Natural killer cell (primary cell): ENCODE measurements around the gene HOXA10. TPM values are rescaled to one million over a fixed set of nuclear protein-coding genes. Genes with fewer than 3 reads are reported as not detected.

Source experiments
- ATAC-seq, 3 donors: fragments of 150-1000 bp in 2 of 3; fragments of 200-7000 bp in 1 of 3; cut with Tn5 transposase; 1 replicate in 1 of 3; 2 replicates in 2 of 3; pipeline ENCODE4 v1.10.0; 2021; ENCODE audit warnings: mild to moderate bottlenecking in 2 of 3, moderate library complexity in 2 of 3
- DNase-seq, 2 donors: peaks; one replicate each; pipeline versions ENCODE4 v3.0.0 to v3.0.0-alpha.2; 2013 to 2021; ENCODE audit warnings: mixed read lengths in 1 of 2
- H3K27ac ChIP-seq: one replicate; pipeline ENCODE4 v1.5.1; 2013; ENCODE audit warnings: mild to moderate bottlenecking, low read length
- H3K27me3 ChIP-seq: one replicate; pipeline ENCODE4 v1.6.1; 2013; ENCODE audit warnings: low read length; ENCODE audit not compliant: control insufficient read depth, insufficient read depth
- H3K36me3 ChIP-seq: one replicate; pipeline ENCODE4 v1.6.1; 2013; ENCODE audit warnings: low read length; ENCODE audit not compliant: control insufficient read depth, insufficient read depth
- H3K4me1 ChIP-seq: one replicate; pipeline ENCODE4 v1.6.1; 2013; ENCODE audit warnings: low read length; ENCODE audit not compliant: control insufficient read depth, insufficient read depth
- H3K4me3 ChIP-seq: one replicate; pipeline ENCODE4 v1.5.1; 2013; ENCODE audit warnings: low read length
- H3K9me3 ChIP-seq: one replicate; pipeline ENCODE4 v1.6.1; 2013; ENCODE audit warnings: low read length; ENCODE audit not compliant: control insufficient read depth, insufficient read depth
- H3K27ac Mint-ChIP-seq, 2 donors: one replicate each; pipeline ENCODE4 v1.8.0; 2022; ENCODE audit warnings: mild to moderate bottlenecking in 2 of 2, mixed read lengths in 2 of 2, moderate library complexity in 1 of 2
- H3K27me3 Mint-ChIP-seq, 2 donors: one replicate each; pipeline ENCODE4 v1.8.0; 2022; ENCODE audit warnings: low read depth in 2 of 2, mixed read lengths in 2 of 2
- H3K36me3 Mint-ChIP-seq: one replicate; pipeline ENCODE4 v1.8.0; 2022; ENCODE audit warnings: mixed read lengths
- H3K4me1 Mint-ChIP-seq, 2 donors: one replicate each; pipeline ENCODE4 v1.8.0; 2022; ENCODE audit warnings: mixed read lengths in 2 of 2
- H3K4me3 Mint-ChIP-seq: one replicate; pipeline ENCODE4 v1.8.0; 2022; ENCODE audit warnings: mild to moderate bottlenecking, moderate library complexity, mixed read lengths
- H3K9me3 Mint-ChIP-seq, 2 donors: one replicate each; pipeline ENCODE4 v1.8.0; 2022; ENCODE audit warnings: mixed read lengths in 2 of 2
- WGBS: methylation state at CpG from one replicate; pipeline ENCODE4 v1.1.7; 2013; ENCODE audit warnings: missing lambda C conversion rate; ENCODE audit not compliant: insufficient coverage; 5-methylcytosine and 5-hydroxymethylcytosine counted together
- intact Hi-C: fragments of 100-400 bp; cut with micrococcal nuclease; formaldehyde crosslinking; loops from one replicate; pipeline ENCODE4 v1.14.2; 2022
- total RNA-seq, 4 donors: library from RNA; stranded (reverse); fragments of 120-200 nt in 1 of 4; gene quantifications; one replicate each; pipeline versions ENCODE4 v1.2.3 to v1.2.4, GENCODE V29; 2013 to 2022
- TF ChIP-seq, protein P1 (sequence below): fragments of 200-600 bp; IDR thresholded peaks from one replicate; pipeline ENCODE4 v1.8.0; 2022; ENCODE audit warnings: antibody characterized with exemption

HOXA10 gene
- total RNA-seq, 3 donors from 2014 or later (not counting 1 experiment from before 2014, with no cell fraction given) = 0.82 to 3.3 (median 2.2) TPM

DNA sequence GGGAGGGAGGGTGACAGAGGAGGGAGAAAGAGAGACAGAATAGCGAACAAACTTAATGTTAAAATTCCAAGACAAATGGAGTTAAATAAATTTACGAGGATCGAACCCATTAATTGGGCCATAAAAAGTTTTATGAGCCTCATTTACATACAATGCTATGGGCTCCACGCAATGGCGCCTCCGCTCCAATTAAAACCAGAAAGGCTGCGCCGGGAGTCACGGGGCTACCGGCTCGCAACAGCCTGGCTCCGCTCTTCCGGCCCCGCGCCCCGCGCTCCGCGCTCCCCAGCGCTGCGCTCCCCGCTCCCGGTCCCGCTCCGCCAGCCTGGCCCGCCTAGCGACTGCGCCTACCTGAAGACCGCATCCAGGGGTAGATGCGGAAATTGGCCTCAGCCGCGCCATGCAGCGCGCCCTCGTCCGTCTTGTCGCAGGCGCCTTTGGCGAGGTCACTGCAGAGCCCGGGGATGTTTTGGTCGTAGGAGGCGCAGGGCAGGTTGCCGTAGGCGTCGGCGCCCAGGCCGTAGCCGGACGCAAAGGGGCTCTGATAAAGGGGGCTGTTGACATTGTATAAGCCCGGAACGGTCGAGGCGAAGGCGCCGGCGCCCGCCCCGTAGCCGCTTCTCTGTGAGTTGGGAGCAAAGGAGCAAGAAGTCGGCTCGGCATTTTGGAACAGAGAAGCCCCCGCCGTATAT, 18.2 kb downstream of the HOXA10 start:
- peak overlapping the region in 1 of 2 donors; percentile 64 for H3K27ac Mint-ChIP-seq
- H3K4me3 Mint-ChIP-seq = peak overlapping the region; percentile 82
- peaks cover 43 to 65% of the 10 kb centered on the region in 2 donors for H3K4me1 Mint-ChIP-seq
- 1% methylated on average over 63 of the region's 63 CpGs for WGBS
- Histone ChIP-seq H3K4me3 (peak overlapping the region; percentile 32), H3K4me1 (peaks cover 70% of the 10 kb centered on the region), H3K9me3 (no peaks in the 10 kb centered on the region), H3K36me3 (no peaks in the 10 kb centered on the region), H3K27ac (peak overlapping the region; percentile 6), H3K27me3 (peaks cover 85% of the 10 kb centered on the region)
- ATAC-seq (peak in 2 of 3 donors; percentile 3 to 10), DNase-seq (peak in 1 of 2 donors; percentile 58)
- TF ChIP-seq, protein P1, sequence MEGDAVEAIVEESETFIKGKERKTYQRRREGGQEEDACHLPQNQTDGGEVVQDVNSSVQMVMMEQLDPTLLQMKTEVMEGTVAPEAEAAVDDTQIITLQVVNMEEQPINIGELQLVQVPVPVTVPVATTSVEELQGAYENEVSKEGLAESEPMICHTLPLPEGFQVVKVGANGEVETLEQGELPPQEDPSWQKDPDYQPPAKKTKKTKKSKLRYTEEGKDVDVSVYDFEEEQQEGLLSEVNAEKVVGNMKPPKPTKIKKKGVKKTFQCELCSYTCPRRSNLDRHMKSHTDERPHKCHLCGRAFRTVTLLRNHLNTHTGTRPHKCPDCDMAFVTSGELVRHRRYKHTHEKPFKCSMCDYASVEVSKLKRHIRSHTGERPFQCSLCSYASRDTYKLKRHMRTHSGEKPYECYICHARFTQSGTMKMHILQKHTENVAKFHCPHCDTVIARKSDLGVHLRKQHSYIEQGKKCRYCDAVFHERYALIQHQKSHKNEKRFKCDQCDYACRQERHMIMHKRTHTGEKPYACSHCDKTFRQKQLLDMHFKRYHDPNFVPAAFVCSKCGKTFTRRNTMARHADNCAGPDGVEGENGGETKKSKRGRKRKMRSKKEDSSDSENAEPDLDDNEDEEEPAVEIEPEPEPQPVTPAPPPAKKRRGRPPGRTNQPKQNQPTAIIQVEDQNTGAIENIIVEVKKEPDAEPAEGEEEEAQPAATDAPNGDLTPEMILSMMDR = no peak
- H3K9me3 Mint-ChIP-seq = no peaks in the 10 kb centered on the region
- peaks cover 72 to 83% of the 10 kb centered on the region in 2 donors for H3K27me3 Mint-ChIP-seq
- H3K36me3 Mint-ChIP-seq = no peaks in the 10 kb centered on the region
- intact Hi-C loops = loop anchor here (2.0 kb wide), 1 partner anchor 17 kb away; no protein-coding TSS in a partner anchor

DNA sequence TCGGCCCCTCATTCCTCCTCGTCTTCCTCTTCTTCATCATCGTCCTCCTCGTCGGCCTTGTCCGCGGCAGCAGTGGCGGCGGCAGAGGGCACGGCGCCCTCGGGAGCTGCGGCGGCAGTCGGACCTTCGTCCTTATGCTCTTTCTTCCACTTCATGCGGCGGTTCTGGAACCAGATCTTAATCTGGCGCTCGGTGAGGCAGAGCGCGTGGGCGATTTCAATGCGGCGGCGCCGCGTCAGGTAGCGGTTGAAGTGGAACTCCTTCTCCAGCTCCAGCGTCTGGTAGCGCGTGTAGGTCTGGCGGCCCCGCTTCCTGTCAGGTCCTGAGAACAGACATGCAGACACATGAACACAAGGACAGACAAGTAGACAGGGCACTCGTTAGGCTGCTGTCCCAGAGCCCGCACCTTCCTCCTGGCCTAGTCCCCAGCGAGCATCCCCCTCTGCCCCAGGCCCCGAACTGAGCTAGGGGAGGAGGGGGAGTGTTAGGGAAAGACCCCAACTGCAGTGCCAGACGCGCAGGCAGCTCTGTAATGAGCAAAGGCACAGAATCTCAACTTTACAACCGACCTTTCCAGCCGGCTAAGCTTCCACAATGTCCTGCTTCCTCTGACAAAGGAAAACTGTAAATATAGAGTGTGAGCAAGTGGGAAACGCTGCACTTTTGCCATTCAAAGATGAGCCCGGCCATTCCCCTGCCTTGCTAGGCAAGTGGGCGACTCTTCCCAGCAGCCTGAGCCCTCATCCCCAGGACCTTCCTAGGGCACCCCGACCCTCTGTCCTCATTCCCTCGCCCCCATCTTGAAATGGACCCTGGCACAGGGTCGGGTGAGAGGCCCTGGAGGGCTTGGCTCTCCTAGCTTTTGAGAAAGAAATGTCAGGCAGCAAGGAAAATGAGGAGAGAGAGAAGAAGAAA, 19.0 kb downstream of the HOXA10 start:
- peaks cover 86% of the 10 kb centered on the region for H3K27me3 ChIP-seq
- Mint-ChIP-seq H3K9me3 (no peaks in the 10 kb centered on the region), H3K4me3 (peak overlapping the region; percentile 83), H3K27ac (peak overlapping the region in 1 of 2 donors; percentile 64), H3K36me3 (no peaks in the 10 kb centered on the region), H3K27me3 (peaks cover 80 to 91% of the 10 kb centered on the region in 2 donors), H3K4me1 (peaks cover 47 to 66% of the 10 kb centered on the region in 2 donors)
- H3K4me3 ChIP-seq = no peak overlapping the region
- intact Hi-C loops = loop anchor here (5.0 kb wide), 2 partner anchors 32 to 58 kb away; partner anchors contain the start of genes HOXA1 and HOXA11
- H3K36me3 ChIP-seq = no peaks in the 10 kb centered on the region
- 8% methylated on average over 47 of the region's 48 CpGs for WGBS
- H3K27ac ChIP-seq = no peak overlapping the region
- TF ChIP-seq, protein P1 = no peak
- H3K9me3 ChIP-seq = no peaks in the 10 kb centered on the region
- peaks cover 70% of the 10 kb centered on the region for H3K4me1 ChIP-seq
- no peak for ATAC-seq
- peak in 1 of 2 donors; percentile 56 for DNase-seq

DNA sequence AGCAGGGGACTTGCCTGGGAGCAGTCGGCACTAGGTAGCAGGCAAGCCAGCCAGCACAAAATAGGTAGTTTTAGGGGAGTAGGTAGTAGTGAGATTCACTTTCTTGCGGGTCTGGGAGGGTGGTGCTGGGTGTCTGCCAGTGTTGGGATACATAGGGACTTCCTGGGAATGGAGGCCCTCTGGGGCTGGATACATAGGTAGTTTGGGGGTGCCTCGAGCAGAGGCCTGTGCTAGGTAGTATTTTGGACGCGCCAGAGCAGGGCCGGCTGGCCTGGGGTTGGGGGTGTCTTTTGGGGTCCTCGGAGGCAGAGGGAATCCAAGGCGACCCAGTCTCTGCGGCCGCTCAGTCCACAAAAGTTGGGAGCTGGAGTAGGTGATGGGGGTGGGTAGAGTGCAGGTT, 19.8 kb downstream of the HOXA10 start:
- H3K4me1 Mint-ChIP-seq = peaks cover 40 to 60% of the 10 kb centered on the region in 2 donors
- Histone ChIP-seq H3K4me3 (no peak overlapping the region), H3K9me3 (no peaks in the 10 kb centered on the region), H3K36me3 (no peaks in the 10 kb centered on the region), H3K27ac (no peak overlapping the region), H3K4me1 (peaks cover 69% of the 10 kb centered on the region), H3K27me3 (peaks cover 83% of the 10 kb centered on the region)
- peak overlapping the region in 1 of 2 donors; percentile 61 for H3K27ac Mint-ChIP-seq
- no peaks in the 10 kb centered on the region for H3K9me3 Mint-ChIP-seq
- no peaks in the 10 kb centered on the region for H3K36me3 Mint-ChIP-seq
- peak overlapping the region; percentile 83 for H3K4me3 Mint-ChIP-seq
- peaks cover 74 to 86% of the 10 kb centered on the region in 2 donors for H3K27me3 Mint-ChIP-seq
- intact Hi-C loops = loop anchor here (5.0 kb wide), 2 partner anchors 33 to 57 kb away; partner anchors contain the start of genes HOXA1 and HOXA11
- ATAC-seq (no peak), DNase-seq (no peak)
- TF ChIP-seq, protein P1 = no peak
- WGBS = 81% methylated on average over 10 of the region's 10 CpGs
